Sigmoid colon (tissue), 7 donors: ENCODE measurements around the gene POLR2B. TPM values are rescaled to one million over a fixed set of nuclear protein-coding genes. Genes with fewer than 3 reads are reported as not detected.
"Not testable (repeated sequence)": the region's sequence is repeated elsewhere in the genome, so short reads cannot be mapped to it uniquely, and the experiment has no call there.

Experiments
- DNase-seq: peaks from one replicate; pipeline ENCODE4 v3.0.0-alpha.2; 2019
- H3K27ac ChIP-seq, 4 donors: fragments of 200-600 bp; sonication (generic); one replicate each; pipeline ENCODE4 v1.5.1; 2016 to 2019; ENCODE audit warnings: mild to moderate bottlenecking in 1 of 4
- H3K27me3 ChIP-seq, 3 donors: fragments of 200-600 bp; sonication (generic); one replicate each; pipeline ENCODE4 v1.5.1; 2019; ENCODE audit warnings: mild to moderate bottlenecking in 1 of 3
- H3K36me3 ChIP-seq, 4 donors: fragments of 200-600 bp; sonication (generic); one replicate each; pipeline ENCODE4 v1.5.1; 2016 to 2019
- H3K4me1 ChIP-seq, 4 donors: fragments of 200-600 bp; sonication (generic); one replicate each; pipeline ENCODE4 v1.5.1; 2017 to 2019
- H3K4me3 ChIP-seq, 4 donors: fragments of 200-600 bp; sonication (generic); one replicate each; pipeline ENCODE4 v1.5.1; 2017 to 2019; ENCODE audit warnings: mild to moderate bottlenecking in 2 of 4, moderate library complexity in 1 of 4
- H3K9me3 ChIP-seq, 4 donors: fragments of 200-600 bp in 3 of 4; sonication (generic) in 3 of 4; one replicate each; pipeline versions ENCODE4 v1.5.1 to v1.6.1; 2013 to 2019
- EP300 ChIP-seq, 4 donors: sonication (generic); formaldehyde crosslinking; IDR thresholded peaks; one replicate each; pipeline ENCODE4 v1.6.1; 2017; ENCODE audit warnings: antibody characterized with exemption in 4 of 4
- POLR2A ChIP-seq, 2 donors: fragments of 450-650 bp; IDR thresholded peaks; one replicate each; pipeline ENCODE4 v1.6.1; 2016; ENCODE audit warnings: antibody characterized with exemption in 2 of 2, mild to moderate bottlenecking in 2 of 2, moderate library complexity in 2 of 2
- POLR2AphosphoS5 ChIP-seq, 4 donors: sonication (generic); formaldehyde crosslinking; IDR thresholded peaks; one replicate each; pipeline ENCODE4 v1.6.1; 2017; ENCODE audit warnings: antibody characterized with exemption in 4 of 4
- WGBS, 2 donors: extraction: QIAGEN DNeasy Blood & Tissue Kit; methylation state at CpG; one replicate each; pipeline ENCODE4 v1.1.7; 2013; 5-methylcytosine and 5-hydroxymethylcytosine counted together
- intact Hi-C: fragments of 100-400 bp; cut with DNase I; formaldehyde crosslinking; loops from one replicate; pipeline ENCODE4 v1.15.1; 2023
- polyA plus RNA-seq, 3 donors: library from polyadenylated mRNA; stranded (reverse); fragments of 200-250 nt; gene quantifications; one replicate each; pipeline ENCODE4 v1.2.3, GENCODE V29; 2013
- total RNA-seq, 4 donors: library from RNA; depleted of rRNA; stranded (reverse); fragments of >200 nt; gene quantifications; one replicate each; pipeline ENCODE4 v1.1.0, GENCODE V29; 2016
- TF ChIP-seq, protein P1 (sequence below), 4 experiments: fragments of 450-650 bp in 3 of 4; fragments of 200-600 bp in 1 of 4; IDR thresholded peaks; one replicate each; pipeline ENCODE4 v1.5.1; 2016 to 2019; ENCODE audit warnings: antibody characterized with exemption in 4 of 4, mild to moderate bottlenecking in 3 of 4, moderate library complexity in 2 of 4
- donor health status: healthy with polysubstance abuse.
- donor health status: Bipolar disorder and iron deficiency.
- donor health status: healthy.

The POLR2B gene
- total RNA-seq (10 to 100 TPM; 57.6 to 87.8 (median 60.1) TPM), polyA plus RNA-seq (10 to 100 TPM; 21.6 to 38.9 (median 22.9) TPM)

DNA sequence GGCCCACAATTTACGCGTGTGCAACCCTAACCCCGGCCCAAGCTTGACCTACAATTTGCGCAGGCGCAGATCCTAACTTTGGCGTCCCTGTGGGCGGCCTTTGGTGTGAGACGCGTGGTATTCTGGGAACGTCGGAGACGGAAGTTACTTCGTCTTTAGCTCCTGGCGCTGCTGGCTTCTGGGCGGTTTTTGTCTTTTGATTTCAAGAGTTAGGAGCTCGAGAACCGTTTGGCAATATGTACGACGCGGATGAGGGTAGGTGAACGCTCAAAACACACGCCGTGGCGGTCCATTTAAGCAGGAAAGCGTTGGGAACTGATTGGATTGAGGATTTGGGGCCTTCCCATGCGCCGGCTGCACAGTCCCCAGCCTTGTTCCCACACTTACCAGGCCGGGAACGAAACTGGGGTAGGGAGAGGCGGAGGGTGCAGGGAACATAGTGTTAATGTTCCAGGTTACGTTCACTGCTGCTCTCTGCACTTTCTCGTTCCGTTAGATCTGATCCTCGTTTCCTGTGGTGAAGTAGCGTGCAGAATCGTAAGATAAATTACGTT is at the start of gene POLR2B:
Gene POLR2B (plus strand): TSS at position 147 of the 554 bp plus-strand sequence. CDS start 90 bp downstream, at position 237.
- peak within 1 kb of the TSS; percentile 61 to 94 (median 90) for H3K4me3 ChIP-seq
- H3K9me3 ChIP-seq: no peaks in the 10 kb centered on the region
- H3K27ac ChIP-seq: peak within 1 kb of the TSS; percentile 88 to 95 (median 93)
- peak; percentile 80 to 93 (median 91) for TF ChIP-seq POLR2AphosphoS5 (IDR thresholded peaks at IDR 0.05)
- peak; percentile 66 to 67 for TF ChIP-seq POLR2A (IDR thresholded peaks at IDR 0.05)
- no peak for TF ChIP-seq EP300 (IDR thresholded peaks at IDR 0.05)
- no peaks in the 10 kb centered on the region for H3K27me3 ChIP-seq
- intact Hi-C loops: loop anchor here (5.0 kb wide), 1 partner anchor 138 kb away; no protein-coding TSS in a partner anchor
- peak; percentile 97 for DNase-seq
- H3K36me3 ChIP-seq: peaks cover 0 to 4% (median 2%) of the 10 kb centered on the region in 4 donors
- H3K4me1 ChIP-seq: peaks cover 0 to 71% (median 55%) of the 10 kb centered on the region in 4 donors
- 0 to 1% methylated on average over 37 of the region's 37 CpGs for WGBS, 2 donors

DNA sequence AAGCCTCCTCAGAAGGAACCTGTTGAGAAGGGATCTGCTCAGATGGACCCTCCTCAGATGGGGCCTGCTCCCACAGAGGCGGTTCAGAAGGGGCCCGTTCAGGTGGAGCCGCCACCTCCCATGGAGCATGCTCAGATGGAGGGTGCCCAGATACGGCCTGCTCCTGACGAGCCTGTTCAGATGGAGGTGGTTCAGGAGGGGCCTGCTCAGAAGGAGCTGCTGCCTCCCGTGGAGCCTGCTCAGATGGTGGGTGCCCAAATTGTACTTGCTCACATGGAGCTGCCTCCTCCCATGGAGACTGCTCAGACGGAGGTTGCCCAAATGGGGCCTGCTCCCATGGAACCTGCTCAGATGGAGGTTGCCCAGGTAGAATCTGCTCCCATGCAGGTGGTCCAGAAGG is 48.1 kb upstream of the POLR2B start:
- TF ChIP-seq POLR2AphosphoS5 (IDR thresholded peaks at IDR 0.05) (no peak), EP300 (IDR thresholded peaks at IDR 0.05) (no peak), POLR2A (IDR thresholded peaks at IDR 0.05) (no peak)
- TF ChIP-seq, protein P1, sequence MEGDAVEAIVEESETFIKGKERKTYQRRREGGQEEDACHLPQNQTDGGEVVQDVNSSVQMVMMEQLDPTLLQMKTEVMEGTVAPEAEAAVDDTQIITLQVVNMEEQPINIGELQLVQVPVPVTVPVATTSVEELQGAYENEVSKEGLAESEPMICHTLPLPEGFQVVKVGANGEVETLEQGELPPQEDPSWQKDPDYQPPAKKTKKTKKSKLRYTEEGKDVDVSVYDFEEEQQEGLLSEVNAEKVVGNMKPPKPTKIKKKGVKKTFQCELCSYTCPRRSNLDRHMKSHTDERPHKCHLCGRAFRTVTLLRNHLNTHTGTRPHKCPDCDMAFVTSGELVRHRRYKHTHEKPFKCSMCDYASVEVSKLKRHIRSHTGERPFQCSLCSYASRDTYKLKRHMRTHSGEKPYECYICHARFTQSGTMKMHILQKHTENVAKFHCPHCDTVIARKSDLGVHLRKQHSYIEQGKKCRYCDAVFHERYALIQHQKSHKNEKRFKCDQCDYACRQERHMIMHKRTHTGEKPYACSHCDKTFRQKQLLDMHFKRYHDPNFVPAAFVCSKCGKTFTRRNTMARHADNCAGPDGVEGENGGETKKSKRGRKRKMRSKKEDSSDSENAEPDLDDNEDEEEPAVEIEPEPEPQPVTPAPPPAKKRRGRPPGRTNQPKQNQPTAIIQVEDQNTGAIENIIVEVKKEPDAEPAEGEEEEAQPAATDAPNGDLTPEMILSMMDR (IDR thresholded peaks at IDR 0.05): no peak
- Histone ChIP-seq H3K27me3 (no peaks in the 10 kb centered on the region), H3K9me3 (no peaks in the 10 kb centered on the region), H3K4me3 (no peak overlapping the region), H3K27ac (no peak overlapping the region), H3K36me3 (peaks cover 10 to 34% (median 20%) of the 10 kb centered on the region in 4 donors), H3K4me1 (no peaks in the 10 kb centered on the region)
- no peak for DNase-seq
- intact Hi-C loops: no loop called here
- WGBS, 2 donors: 97 to 98% methylated on average over 7 of the region's 7 CpGs

DNA sequence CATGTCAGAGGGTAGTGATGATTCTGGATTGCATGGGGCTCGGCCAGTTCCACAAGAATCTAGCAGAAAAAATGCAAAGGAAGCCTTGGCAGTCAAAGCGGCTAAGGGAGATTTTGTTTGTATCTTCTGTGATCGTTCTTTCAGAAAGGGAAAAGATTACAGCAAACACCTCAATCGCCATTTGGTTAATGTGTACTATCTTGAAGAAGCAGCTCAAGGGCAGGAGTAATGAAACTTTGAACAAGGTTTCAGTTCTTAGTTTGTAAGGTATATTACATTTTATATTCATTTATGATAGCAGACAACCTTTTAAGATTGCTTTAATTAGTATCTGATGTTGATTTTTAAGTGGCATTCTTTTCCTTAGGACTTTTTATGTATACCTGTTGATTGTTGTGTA is 46.8 kb upstream of the POLR2B start:
- no peaks in the 10 kb centered on the region for H3K4me1 ChIP-seq
- peaks cover 10 to 27% (median 18%) of the 10 kb centered on the region in 4 donors for H3K36me3 ChIP-seq
- H3K27me3 ChIP-seq: no peaks in the 10 kb centered on the region
- DNase-seq: no peak
- WGBS, 2 donors: 73 to 85% methylated on average over 4 of the region's 4 CpGs
- TF ChIP-seq, protein P1 (IDR thresholded peaks at IDR 0.05): no peak
- H3K4me3 ChIP-seq: no peak overlapping the region
- no peaks in the 10 kb centered on the region for H3K9me3 ChIP-seq
- H3K27ac ChIP-seq: no peak overlapping the region
- intact Hi-C loops: no loop called here

DNA sequence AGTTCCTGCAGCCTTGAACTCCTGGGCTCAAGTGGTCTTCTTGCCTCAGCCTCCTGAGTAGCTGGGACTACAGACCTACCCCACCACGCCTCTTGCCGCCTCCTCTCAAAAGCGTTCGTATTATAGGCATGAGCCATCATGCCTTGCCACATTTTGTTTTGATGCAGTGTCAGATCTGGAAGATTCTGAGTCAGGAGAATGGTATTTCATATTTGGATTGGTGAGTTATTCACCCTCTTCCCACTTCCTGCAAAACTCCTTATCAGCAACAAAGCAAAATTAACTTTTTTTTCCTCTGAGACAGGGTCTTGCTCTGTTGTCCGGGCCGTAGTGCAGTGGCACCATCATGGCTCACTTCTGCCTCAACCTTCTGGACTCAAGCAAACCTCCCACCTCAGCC is 41.4 kb upstream of the POLR2B start:
- H3K36me3 ChIP-seq: peaks cover 0 to 27% (median 0%) of the 10 kb centered on the region in 4 donors
- 93 to 94% methylated on average over 6 of the region's 6 CpGs for WGBS, 2 donors
- intact Hi-C loops: no loop called here
- TF ChIP-seq, protein P1 (IDR thresholded peaks at IDR 0.05): no peak
- TF ChIP-seq POLR2AphosphoS5 (IDR thresholded peaks at IDR 0.05) (no peak), EP300 (IDR thresholded peaks at IDR 0.05) (no peak), POLR2A (IDR thresholded peaks at IDR 0.05) (no peak)
- no peaks in the 10 kb centered on the region for H3K9me3 ChIP-seq
- H3K4me3 ChIP-seq: no peak overlapping the region
- H3K27me3 ChIP-seq: no peaks in the 10 kb centered on the region
- no peak overlapping the region for H3K27ac ChIP-seq
- no peak for DNase-seq
- H3K4me1 ChIP-seq: no peaks in the 10 kb centered on the region

DNA sequence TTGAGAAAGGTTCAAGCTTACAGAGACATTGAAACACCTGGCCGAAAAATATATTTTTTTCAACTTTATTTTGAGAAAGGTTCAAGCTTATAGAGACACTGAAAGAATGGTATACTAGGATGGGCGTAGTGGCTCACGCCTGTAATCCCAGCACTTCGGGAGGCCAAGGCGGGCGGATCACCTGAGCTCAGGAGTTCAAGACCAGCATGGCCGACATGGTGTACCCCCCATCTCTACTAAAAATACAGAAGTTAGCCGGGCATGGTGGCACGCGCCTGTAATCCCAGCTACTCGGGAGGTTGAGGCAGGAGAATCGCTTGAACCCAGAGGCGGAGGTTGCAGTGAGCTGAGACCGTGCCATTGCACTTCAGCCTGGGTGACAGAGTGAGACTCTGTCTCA is 38.9 kb upstream of the POLR2B start:
- H3K4me1 ChIP-seq, H3K27me3 ChIP-seq, DNase-seq, H3K9me3 ChIP-seq, H3K4me3 ChIP-seq, H3K27ac ChIP-seq, intact Hi-C loops: not testable (repeated sequence)
- peaks cover 0 to 27% (median 0%) of the 10 kb centered on the region in 4 donors for H3K36me3 ChIP-seq
- WGBS, 2 donors: 97 to 99% methylated on average over 14 of the region's 14 CpGs

DNA sequence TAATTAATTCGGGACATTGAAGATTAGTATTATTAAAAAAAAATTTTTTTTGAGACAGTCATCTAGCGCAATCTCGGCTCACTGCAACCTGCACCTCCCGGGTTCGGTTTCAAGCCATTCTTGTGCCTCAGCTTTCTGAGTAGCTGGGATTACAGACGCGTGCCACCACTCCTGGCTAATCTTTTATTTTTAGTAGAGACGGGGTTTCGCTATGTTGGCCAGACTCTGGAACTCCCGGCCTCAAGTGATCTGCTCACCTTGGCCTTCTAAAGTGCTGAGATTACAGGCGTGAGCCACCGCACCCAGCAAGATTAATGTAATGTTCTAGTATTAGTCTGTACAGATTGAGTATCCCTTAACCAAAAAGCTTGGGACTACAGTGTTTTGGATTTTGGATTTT is 38.3 kb upstream of the POLR2B start:
- WGBS, 2 donors: 95 to 97% methylated on average over 12 of the region's 12 CpGs
- no peaks in the 10 kb centered on the region for H3K27me3 ChIP-seq
- TF ChIP-seq, protein P1 (IDR thresholded peaks at IDR 0.05): no peak
- TF ChIP-seq EP300 (IDR thresholded peaks at IDR 0.05) (no peak), POLR2A (IDR thresholded peaks at IDR 0.05) (no peak), POLR2AphosphoS5 (IDR thresholded peaks at IDR 0.05) (no peak)
- no peak overlapping the region for H3K27ac ChIP-seq
- H3K4me3 ChIP-seq: no peak overlapping the region
- H3K4me1 ChIP-seq: no peaks in the 10 kb centered on the region
- no peak for DNase-seq
- no peaks in the 10 kb centered on the region for H3K9me3 ChIP-seq
- peaks cover 0 to 27% (median 0%) of the 10 kb centered on the region in 4 donors for H3K36me3 ChIP-seq
- intact Hi-C loops: no loop called here
